OCI-LY3 (cell line): ENCODE results near the gene NNAT.

Experiments used
- CTCF ChIP-seq: fragments of 200-600, 300-600 bp; sonication (generic); IDR thresholded peaks from 2 replicates; pipeline ENCODE4 v1.5.1; 2014; ENCODE audit warnings: antibody characterized with exemption, low read length, low read depth
- EZH2phosphoT487 ChIP-seq: fragments of 200-600 bp; shearing (Covaris generic); IDR thresholded peaks from 2 replicates; pipeline ENCODE4 v1.6.1; 2018; ENCODE audit warnings: antibody characterized with exemption, mixed run types, low read depth

GRCh38 chr20:37531856-37532255, 10.8 kb downstream of the NNAT start:
- TF ChIP-seq CTCF (no peak), EZH2phosphoT487 (no peak)
